Brain pericyte (primary cell): ENCODE measurements around the gene MADCAM1.

Source experiments
- DNase-seq: peaks from one replicate; pipeline ENCODE4 v3.0.0-alpha.2; 2012; ENCODE audit warnings: low read depth, low spot score

Gene MADCAM1

DNA sequence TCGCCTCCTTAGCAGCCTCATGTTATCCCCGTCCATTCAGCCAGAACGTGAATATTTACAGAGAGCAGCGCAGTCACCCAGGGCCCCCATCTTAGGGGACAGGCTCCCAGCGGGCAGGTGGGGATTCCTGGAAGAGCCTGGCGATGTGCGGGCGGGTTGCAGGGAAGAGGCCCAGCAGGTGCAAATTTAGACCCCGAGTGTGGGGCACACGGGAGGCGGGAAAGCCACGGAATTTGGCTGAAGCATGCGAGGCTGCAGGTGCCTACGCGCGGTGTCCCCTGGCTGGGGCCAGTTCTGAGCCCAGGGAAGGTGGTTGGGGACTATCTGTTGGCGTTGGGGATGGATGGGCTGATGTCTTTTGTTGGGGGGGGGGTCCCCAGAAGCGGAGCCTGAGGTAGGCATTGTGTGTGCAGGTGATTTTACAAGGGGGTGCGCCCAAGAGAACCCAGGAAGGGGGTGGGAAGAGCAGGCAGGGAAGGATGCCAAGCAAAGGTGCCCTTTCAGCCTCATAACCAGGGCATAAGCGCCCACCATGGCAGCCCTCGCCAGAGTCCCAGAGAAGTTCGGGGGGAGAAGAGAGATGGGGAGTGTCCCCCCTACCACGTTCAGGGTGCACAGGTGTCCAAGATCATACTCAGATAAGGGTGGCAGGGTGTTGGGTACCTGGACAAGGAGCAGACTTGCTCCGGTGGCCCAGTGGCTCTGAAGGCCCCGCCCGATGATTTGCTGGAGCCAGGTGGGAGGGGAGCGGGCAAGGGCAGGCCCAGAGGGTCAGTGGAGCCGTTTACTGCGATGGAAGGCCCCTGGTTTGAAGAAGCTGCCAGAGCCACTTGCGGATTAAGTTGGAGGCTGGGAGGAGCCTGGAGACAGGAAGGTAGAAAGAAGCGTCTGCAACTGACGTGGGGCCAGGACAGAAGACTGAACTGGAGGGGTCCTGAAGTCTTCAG lies 12.2 kb downstream of the MADCAM1 start:
- DNase-seq, result no peak

DNA sequence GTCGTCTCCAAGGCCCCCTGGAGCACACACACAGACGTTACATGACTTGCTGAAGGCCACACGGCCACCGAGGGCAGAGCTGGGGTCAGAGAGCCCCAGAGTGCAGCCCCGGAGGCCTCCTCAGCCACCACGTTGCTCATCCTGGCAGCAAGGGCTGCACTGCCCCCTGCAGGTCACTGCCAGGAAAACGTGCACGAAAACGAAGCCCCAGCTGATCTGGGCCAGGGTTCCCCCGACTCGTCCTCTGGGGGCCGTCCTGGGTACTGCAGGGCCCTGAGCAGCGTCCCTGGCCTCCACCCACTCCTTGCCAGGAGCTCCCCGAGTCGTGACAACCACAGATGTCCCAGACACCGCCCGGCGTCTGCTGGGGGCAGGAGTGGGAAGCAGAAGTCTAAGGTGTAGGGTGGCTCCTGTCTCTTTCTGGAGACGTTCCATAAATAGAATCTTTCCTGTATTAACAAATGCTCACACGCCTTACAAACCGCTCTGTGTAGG lies 14.4 kb downstream of the MADCAM1 start:
- DNase-seq, result no peak

DNA sequence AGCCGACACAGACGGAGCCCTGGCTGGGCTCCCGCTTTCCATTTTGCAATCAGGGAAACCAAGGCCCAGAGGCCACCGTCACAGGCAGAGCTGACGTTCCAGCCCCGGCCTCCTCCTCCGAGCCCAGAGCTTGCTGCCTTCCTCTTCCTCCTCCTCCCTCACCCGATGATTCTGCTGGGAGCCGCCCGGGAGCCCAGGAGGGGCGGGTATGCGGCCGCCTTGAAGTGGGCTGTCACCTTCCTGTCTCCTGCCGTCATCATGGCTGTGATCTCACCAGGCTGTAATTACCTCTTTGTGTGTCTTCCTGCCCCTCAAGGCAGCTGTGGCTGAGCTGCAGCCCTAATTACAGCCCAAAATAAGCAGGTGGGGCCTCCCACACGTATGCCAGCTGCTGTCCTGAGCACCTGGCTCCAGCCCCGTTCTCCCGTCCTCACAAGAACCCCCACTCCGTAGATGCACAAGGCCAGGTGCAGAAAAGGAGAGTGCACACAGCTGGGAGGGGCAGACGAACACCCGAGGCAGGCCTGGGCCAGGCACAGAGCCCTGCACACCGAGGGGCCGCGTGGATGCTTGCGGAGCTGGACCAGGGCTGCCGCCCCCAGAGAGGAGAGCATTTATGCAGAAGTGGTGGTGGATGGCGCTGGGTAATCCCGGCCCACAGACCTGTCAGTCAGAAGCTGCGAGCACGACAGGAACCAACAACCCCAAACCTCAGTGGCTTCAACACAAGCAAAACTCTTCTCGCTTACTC lies 15.0 kb downstream of the MADCAM1 start:
- no peak for DNase-seq

DNA sequence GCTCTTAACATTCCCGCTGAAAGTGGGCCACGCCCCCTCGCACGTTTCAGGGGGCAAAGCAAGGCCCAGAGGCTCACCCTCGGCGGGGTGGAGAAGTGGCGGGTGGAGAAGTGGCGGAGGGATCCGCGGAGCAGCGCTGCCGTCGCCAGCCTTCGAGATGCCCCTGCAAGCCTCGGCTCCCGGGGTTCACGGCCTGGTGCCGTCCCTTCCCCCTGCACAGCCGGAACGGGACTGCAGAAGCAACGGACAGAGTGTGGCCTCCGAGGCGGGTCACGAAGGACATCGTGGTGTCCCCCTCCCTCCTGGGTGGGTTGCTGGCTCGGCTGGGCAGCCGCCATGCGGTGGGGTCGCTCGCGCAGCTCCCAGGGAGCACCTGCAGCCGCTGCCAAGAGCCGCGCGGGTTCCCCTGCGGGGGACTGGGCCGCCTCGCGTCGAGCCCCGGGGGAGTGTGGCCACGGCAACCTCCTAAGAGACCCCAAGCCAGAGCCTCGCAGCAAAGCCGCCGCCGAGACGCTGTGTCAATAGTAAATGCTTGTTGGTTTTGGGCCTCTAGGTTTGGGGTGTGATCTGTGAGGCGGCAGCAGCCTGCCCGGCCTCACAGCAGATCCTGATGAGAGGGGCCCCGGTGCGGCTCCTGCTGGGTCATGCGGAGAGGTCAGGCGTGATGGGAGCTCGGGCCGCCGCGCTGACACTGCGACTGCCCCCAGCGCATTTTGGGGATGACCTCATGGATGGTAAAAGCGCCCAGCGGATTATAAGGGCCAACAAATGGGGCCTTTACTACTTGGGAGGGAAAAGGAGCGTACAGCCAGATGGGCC lies 16.5 kb downstream of the MADCAM1 start:
- DNase-seq, result no peak

DNA sequence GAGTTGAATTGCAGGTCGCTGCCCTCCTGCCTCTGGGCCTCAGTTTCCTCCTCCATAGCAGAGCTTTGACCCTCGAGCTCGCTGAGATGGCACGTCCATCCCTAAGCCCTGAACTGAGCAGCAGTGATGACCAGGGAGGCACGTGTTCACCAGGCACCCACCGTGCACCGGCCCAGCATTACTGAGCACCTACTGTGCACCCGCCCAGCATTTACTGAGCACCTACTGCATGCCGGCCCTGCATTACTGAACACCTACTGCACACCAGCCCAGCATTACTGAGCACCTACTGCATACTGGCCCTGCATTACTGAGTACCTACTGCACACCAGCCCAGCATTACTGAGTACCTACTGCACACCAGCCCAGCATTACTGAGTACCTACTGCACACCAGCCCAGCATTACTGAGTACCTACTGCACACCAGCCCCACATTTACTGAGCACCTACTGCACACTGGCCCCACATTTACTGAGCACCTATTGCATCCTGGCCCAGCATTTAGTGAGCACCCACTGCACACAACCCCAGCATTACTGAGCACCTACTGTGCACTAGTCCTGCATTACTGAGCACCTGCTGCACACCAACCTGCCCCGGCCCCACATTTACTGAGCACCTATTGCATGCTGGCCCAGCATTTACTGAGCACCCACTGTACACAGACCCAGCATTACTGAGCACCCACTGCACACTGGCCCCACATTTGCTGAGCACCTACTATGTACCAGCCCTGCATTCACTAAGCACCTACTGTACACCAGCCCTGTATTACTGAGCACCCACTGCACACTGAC lies 17.3 kb downstream of the MADCAM1 start:
- DNase-seq, result no peak

DNA sequence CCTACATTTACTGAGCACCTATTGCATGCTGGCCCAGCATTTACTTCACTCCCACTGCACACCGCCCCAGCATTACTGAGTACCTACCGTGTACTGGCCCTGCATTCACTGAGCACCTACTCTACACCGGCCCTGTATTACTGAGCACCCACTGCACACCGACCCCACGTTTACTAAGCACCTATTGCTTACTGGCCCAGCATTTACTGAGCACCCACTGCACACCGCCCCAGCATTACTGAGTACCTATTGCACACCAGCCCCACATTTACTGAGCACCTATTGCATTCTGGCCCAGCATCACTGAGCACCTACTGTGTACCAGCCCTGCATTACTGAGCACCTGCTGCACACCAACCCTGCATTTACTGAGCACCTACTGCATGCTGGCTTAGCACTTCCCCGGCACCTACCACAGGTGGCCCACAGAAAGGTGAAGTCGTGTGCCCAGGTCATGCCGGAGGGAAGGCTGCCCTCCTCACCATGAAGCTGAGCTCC lies 17.9 kb downstream of the MADCAM1 start:
- no peak for DNase-seq

DNA sequence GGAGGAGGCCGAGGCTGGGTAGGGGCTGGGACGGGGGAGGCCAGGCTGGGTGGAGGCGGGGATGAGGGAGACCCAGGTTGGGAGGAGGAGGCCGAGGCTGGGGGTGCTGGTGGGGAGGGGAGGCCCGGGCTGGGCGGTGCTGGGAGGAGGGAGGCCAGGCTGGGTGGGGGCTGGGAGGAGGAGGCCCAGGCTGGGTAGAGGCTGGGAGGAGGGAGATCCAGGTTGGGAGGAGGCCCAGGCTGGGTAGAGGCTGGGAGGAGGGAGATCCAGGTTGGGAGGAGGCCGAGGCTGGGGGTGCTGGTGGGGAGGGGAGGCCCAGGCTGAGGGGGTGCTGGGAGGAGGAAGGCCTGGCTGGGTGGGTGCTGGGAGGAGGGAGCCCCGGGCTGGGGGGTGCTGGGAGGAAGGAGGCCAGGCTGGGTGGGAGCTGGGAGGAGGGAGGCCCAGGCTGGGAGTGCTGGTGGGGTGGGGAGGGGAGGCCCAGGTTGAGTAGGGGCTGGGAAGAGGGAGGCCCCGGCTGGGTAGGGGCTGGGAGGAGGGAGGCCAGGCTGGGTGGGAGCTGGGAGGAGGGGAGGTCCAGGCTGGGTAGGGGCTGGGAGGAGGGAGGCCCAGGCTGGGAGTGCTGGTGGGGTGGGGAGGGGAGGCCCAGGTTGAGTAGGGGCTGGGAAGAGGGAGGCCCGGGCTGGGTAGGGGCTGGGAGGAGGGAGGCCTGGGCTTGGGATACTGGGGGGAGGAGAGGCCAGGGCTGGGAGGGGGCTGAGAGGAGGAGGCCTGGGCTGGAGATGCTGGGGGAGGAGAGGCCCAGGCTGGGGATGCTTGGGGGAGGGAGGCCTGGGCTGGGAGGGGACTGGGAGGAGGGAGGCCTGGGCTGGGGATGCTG lies 21.7 kb downstream of the MADCAM1 start:
- DNase-seq, result no peak

DNA sequence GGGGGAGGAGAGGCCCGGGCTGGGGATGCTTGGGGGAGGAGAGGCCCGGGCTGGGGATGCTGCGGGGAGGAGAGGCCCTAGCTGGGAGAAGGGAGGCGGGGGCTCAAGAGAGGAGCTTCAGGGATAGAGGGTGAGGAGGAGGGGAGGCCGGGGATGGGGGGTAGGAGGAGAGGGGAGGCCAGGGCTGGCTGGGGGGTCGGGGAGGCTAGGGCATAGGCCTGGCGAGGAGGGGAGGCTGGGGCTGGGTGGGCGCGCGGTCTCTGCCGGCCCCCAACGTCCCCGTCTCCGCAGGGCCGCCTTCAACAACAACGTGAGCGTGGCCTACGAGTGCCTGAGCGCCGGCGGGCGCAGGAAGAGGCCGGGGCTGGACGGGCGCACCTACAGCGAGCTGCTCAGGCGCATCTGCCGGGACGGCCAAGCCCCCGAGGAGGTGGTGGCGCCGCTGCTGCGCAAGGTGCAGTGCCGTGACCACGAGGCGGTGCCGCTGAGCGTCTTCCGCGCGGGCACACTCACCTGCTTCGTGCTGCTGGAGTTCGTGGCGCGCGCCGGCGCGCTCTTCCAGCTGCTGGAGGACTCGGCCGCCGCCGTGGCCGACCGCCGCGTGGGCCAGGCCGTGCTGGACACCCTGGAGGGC lies 22.4 kb downstream of the MADCAM1 start:
- DNase-seq, result no peak

DNA sequence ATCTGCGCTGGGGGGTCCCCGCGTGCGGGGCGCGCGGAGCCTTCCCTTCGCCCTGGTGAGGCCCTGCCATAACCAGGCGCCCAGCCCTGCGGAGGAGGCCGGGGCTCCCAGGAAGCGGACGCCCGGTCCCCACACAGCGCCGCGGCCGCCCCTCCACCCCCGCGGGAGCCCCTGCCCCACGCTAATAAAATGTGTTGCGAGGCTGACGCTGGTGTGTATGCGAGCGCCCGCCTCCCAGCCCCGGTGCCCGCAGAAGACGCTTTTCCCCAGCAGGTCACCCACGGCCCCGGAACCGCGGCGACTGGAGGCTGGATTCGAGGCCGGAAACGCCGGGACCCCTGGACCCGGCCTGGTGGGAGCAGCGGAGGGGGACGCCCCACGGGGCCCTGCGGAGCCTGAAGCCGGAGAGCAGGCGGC lies 23.2 kb downstream of the MADCAM1 start:
- DNase-seq, result no peak

DNA sequence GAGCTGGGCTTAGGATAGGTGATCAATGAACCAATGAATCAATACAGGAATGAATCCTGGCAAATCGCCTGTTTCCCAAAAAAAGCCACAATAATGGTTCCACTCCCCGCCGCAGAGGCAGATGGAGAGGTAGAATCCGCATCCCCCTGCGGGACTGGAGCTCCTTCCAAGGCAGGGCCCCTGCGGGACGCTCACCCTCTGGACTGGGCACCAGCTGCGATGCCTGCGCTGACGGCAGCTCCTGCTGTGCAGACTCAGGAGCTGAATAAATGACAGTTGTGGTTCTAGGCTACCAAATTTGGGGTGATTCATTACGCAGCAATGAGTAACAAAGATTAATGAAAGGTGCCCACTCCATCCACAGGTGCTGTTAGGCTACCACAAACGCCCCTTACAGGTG lies 26.4 kb downstream of the MADCAM1 start:
- no peak for DNase-seq

DNA sequence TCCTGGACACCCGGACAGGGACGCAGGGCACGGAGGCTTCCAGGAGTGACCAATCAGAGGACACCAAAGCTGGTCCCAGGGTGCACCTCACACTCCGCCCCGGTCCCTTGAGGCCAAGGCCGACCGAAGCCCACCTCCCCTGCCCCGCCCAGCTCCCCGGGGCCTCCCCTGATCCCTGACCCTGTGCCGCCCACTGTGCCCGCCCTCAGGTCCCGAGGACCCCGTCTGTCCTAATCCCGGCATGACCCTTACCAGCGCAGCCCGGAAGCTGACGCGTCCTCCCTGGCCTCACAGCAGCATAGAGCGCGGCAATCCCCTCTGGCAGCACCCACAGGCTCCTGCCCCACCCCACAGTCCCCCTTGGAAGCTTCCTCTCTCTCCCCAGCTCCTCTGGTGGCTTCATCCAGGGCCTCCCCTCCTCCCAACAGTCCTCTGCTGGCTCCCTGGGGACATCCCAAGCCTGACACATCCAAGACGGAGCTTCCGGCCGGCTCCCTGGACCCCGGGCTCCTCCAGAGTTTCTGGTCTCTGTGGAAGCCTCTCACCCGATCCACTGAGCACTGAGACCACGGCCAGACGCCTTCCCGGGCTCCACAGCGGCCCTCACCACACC lies 27.9 kb downstream of the MADCAM1 start:
- no peak for DNase-seq

DNA sequence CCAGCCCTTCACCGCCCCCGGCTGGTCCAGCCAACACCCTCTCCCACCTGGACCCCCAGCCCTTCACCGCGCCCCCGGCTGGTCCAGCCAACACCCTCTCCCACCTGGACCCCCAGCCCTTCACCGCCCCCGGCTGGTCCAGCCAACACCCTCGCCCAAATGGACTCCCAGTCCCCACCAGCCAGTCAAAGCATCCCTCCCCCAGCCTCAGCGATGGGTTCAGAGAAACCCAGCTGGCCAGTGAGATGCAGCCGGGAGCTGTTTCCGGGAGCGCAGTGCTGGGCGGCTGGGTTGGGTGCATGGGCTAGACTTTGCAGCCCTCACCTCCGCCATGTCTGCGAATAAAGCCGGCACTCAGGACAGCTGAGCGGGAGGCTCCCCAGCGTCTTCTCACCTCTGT lies 28.7 kb downstream of the MADCAM1 start:
- DNase-seq, result no peak

DNA sequence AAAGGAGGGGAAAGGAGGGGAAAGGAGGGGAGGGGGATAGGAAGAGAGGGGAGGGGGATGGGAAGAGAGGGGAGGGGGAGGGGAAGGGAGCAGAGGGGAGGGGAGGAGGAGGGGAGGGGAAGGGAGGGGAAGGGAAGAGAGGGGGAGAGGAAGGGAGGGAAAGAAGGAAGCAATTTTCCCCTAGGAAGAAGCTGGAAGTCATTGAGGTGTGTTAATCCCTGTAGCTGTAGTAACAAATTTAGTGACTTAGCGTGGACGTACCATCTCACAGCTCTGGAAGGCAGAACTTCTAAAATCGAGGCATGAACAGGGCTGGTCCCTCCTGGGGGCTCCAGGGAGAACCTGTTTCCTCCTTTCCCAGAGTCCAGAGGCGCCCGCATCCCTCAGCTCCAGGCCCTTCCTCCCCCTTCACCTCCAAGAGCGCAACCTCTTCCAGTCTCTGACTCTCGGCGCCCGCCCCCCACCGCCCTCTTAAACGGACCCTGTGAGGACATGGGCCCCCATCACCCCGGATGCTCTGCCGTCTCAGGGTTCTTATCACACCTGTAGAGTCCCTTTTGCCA lies 29.7 kb downstream of the MADCAM1 start:
- DNase-seq, result no peak

DNA sequence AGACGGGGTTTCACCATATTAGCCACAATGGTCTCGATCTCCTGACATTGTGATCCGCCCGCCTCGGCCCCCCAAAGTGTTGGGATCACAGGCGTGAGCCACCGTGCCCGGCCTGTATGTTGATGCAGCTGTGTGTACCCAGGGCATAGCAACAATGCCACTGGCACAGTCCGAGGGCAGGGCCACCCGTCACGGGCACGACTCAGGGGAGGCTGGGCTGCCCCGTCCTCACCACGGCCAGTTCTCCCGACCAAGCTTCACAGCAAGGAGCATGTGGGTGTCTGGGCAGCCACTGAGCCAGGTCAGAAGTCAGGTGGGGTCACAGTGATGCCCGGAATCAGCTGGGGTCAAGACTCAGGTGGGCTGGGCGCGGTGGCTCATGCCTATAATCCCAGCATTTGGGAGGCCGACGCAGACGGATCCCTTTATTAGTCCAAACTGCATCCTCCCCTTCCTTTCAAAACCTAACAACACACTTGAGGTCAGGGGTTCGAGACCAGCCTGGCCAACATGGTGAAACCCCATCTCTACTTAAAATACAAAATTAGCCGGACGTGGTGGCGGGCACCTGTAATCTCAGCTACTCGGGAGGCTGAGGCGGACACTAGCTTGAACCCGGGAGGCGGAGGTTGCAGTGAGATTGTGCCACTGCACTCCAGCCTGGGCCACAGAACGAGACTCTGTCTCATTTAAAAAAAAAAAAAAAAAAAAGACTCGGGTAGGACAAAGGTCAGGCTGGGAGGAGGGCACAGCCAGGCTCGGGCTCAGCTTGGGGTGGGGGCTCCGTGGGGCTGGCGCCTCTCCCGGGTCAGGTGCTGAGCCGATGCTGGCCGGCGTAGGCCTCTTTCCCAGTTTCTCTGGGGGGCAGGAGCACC lies 34.1 kb downstream of the MADCAM1 start:
- no peak for DNase-seq

DNA sequence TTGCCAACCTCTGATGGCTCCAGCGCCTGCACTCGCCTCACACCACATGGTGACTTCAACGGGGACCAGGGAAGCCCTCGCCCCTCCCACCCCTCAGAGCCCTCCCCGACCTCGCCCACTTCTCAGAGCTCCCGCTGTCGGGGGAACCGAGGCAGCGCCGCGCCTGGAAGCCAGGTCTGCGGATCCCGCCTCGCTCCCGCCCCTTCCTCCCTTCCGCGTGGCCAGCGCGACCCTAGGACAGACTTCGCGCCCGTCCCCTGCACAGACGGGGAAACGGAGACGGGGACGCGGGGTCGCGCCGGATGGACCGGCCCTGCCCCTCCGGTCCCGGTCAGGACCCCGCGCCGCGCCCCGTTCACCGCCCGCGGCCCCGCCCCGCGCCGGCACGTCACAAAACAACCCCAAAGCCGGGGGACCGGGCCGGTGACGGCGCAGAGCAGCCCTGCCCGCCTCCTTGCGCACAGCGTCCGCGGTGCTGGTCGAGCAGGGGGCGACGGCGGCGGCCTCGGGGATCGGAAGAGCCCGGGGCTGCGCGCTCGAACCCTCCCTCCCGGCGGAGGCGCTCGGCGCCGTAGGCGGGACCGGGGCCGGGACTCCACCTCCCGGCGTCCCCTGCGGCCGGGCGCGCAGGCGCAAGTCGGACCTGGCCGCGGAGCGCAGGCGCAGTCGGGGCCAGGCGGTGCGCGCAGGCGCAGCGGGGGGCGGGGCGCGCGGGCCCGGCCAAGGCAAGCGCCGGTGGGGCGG lies 34.9 kb downstream of the MADCAM1 start:
- DNase-seq, result no peak

DNA sequence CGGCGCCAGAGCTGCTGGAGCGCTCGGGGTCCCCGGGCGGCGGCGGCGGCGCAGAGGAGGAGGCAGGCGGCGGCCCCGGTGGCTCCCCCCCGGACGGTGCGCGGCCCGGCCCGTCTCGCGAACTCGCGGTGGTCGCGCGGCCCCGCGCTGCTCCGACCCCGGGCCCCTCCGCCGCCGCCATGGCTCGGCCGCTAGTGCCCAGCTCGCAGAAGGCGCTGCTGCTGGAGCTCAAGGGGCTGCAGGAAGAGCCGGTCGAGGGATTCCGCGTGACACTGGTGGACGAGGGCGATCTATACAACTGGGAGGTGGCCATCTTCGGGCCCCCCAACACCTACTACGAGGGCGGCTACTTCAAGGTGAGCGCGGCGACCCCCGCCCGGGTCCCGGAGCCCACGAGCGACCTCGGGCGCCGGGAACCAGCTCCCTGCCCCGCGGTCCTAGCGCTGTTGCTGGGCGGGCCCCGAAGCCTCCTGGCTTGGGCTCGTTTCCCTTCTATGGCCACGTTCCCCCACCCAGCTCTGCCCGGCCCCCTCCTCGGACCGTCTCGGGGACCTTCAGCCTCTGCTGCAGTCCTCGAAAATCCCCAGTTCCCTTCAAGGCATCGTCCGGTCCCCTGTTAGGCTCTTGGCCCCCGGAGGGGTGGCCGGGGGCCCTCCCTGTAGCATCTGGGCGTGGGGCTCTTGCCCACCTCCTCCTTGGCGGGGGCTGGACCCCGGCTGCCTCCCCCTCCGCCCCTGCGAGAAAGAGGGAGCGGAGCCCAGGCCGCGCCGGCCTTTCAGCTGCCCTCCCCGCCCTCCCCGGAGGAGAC lies 35.7 kb downstream of the MADCAM1 start, which contains the start of gene CDC34:
CDC34 (plus strand) TSS at position 8 of the 808 bp plus-strand sequence; CDS start at position 180, 172 bp downstream.
- no peak for DNase-seq
